NCI-H226 (cell line): ENCODE data around the gene RAB31.

Source experiments
- DNase-seq: peaks from one replicate; pipeline ENCODE4 v3.0.0-alpha.2; 2015

Gene RAB31

DNA sequence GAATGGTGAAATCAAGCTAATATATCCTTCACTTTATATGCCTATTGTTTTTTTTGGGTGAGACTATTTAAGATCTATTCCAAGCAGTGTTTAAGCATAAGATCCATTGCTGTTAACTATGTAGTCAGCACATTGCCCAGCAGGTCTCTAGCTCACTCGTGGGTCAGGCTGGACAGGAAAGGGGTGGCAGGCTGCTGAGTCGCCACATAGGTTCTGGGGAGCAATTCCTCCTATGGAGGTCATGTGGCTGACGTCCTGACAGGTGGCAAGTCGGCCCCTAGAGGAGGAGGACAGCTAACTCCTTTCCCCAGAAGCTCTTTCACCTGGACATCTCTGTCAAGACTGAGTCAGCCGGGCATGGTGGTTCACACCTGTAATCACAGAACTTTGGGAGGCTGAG lies 13.9 kb upstream of the RAB31 start:
- no peak for DNase-seq

DNA sequence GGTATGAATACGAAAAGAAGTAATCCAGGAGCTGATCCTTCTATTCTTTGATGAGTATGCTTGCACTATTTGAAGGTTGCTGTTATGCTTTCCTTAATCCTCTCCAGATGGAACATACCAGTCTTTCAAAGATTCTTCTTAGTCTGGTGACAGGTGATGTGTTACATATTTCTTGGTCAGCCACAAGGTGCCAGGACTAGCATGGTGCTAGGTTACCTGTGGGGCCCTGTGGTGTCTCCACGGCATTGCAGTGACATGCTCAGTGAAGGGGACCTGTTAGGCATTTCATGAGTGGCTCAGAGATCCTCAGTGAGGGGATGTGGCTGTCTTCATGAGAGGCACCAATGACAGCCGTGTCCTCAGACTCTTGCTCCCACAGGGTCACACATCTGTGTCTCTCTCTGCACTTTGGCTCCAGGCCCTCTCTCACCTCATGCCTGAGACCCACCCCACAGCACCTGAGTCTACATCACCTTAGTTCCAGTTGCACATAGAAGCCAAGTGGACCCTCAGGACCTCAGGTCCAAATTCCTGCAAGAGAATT lies 13.1 kb upstream of the RAB31 start:
- no peak for DNase-seq

DNA sequence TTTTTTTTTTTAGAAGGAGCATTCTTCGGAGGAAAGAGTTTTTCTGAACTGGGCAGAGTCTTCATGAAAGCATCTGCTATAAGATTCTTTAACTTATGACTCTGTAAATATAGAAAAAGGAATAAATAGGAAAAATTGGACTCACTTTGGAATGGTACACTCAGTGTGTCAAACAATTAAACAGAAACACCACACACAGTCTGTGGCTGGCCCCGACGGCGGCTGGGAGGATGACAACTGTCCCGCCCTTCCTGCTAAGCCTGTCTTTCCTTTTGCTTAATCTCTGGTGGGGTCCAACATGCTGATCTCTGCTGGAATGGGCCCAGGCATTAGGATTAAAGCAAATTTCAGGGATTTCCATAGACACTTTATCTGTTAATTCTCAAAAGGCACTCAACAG lies 12.5 kb upstream of the RAB31 start:
- DNase-seq = no peak

DNA sequence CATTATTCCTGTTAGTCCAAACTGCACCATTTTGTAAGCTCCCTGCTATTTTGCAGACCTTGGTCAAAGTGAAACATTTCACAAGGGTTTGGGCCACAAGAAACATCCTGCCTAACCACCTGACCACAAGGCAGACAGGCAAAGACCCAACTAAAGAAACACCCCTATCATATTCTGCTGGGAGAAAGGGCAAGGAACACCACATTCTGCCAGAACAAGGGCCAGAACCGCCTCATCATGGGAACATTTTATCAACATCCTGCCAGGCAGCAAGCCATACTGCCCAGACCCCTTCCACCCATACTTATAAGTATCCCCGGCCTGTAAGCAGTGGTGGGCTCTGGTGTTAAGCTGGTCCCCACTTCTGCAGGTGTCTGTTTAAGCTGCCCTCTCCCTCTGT lies 12.0 kb upstream of the RAB31 start:
- DNase-seq = no peak

DNA sequence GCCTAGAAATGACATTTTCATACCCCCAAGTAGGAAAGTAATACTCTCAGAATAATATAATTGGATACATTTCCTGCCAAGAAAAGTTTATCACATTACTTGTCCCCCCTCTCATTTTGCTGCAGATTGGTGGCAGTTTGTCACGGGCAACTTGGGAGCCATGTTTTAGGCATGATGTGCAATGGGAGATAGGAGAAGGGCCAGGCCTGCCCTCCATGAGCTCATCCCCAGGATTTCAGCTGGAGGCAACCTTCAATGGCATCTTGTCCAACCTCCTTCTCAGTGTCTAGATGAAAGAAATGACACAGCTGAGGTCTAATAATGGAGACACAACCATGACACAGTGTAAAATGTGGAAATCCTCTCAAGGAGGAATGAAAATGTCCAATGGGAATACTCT lies 11.4 kb upstream of the RAB31 start:
- no peak for DNase-seq

DNA sequence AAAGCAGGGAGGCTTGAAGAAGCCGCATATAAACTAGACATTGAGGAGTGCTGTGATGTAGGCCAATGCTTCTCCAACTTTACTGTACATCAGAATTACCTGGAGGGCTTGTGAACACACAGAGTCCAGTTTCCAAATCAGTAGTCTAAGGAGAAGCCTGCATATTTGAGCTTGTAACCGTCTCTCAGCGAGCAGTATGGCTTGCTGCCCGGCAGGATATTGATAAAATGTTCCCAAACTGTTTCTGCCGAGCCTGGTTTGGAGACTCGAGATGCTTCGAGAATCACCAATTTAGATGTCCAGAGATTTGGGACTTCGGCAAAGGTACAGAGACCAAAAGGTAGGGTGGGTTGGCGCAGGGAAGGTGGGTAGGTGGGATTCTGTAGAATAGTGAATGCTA lies 11.0 kb upstream of the RAB31 start:
- no peak for DNase-seq

DNA sequence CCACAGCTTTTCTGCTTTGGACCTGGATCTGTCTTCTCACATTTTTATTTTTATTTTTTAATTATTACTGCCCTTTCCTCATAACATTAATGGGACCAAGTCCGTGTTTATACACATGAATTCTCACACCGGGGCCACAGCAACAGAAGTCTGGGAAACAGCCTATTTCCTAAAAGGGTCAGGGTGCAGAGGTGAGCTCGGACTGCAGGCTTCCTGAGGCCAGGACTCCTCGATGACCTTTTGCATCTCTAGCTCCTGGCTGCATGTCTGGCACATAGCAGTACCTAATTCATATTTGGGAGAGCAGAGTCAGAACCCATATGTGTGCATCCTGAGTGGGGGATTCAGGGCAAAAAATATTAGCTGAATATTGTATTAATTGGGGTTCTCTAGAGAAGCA lies 9.6 kb upstream of the RAB31 start:
- no peak for DNase-seq

DNA sequence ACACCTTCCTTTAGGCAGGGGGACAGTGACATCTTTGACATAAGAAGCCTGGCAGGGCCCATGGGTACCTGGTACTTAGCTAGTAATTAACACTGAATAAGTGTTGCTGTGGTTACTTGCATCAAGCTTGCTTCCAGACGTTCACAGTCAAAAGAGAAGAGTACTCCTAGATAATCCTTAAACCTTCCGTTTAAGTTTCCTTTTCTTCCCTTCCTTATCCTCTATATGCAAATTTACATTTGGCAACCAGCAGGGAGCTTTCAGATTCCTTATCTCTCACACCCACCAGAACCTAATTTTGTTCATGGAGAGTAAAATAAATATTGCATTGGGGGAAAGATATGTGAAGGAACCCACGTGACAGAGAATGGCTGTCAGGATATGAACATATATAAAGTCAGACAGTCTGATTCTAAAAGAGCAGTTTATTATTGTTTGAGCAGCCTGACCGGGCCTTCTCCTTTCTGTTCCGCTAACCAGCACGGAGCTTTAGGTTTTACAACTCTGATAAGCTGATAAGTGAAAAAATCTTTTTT lies 7.8 kb upstream of the RAB31 start:
- no peak for DNase-seq

DNA sequence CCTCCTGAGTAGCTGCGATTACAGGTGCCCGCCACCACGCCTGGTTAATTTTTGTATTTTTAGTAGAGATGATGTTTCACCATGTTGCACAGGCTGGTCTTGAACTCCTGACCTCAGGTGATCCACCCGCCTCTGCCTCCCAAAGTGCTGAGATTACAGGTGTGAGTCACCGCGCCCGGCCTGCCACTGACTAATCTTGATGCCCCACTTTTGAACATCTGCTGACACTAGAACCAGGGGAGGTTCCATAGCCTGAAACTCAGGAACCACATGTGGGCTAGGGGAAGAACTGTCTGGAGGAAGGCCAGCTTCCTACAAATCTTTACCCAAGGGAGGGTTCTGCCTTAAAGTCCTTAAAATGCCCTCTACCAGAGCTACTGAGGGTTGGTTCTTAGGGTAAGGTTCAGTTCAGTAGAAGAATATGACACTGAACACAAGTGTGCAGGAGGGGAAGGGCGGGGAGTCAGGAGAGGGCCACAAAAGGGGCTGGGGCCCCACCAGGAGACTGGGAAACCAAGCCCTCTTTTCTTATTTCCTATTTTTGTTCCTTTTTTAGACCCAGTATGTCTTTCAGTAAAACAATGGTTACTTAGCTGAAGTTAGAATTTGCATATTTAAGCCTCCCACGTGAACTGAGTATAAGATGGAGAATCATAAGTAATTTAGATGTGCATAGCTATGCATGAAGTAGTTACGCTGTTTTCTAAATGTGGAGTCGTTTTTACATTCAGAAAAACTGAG lies 6.3 kb upstream of the RAB31 start:
- DNase-seq = peak; percentile 23

DNA sequence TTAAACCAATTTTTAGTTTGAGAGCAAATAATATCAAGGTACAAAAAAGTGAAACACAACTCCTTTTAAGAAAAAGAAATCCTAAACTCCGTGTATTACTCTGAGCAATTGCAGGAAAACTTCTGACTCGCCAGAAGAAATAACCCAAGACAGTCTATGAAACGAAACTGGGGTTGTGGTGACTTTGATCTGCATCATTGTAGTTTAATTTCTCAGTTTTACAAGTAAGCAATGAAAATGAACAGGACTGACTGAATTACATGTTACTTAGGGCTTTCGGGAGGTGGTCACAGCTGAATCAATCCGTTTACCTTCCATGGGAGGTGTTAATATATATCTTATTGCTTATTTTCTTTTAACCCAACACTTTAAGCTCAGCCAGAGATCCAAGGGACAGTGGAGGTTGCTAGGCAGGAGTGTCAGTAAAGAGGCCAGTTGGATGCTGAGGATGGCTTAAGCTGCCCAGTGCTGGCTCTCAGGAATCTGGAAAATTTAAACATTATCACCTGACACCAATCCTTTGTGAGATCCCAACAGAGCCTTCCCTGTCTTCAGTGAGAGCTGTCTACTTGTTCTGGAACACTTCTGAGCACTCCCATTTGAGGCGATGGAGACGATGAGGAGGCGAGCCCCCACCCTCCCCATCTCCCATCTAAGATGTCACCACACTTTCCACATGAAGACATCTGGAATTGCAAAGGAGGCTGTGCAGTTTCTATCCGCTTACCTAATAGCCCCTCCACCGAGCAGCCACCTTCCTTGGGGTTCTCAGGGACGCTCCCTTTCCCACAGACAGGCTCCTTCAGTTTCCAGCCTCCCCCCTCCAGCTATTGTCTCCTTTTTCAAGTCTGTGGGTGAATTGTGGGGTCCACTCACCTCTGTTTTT lies 3.6 kb upstream of the RAB31 start:
- DNase-seq = no peak

DNA sequence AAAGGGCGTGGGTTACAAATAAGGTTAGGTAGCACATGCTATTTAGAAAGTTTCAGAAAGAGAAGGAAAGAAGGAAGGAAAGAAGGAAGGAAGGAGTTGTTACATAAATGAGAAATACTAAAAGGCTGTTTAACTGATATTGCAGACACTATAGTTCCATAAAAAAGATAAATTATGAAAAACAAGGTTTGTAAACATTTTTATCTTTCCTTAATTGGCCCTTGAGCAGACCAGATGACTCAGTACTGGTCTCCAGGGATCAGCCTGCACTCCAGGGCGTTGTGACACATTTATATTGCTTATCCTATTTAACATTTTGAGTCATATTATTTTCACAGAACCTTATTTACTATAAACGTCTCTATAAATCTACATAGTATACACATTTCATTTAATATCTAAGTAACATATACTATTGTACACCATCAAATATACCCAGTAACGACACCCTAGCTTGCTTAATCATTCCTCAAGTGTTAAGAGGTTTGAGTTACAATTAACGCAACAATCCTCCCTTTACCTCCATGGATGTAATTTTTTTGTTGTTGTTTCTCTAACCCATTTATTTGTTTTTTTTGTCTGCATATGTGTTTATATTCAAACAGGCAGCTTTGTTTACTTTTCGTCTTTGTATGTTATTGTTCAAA lies 2.8 kb upstream of the RAB31 start:
- DNase-seq = no peak

DNA sequence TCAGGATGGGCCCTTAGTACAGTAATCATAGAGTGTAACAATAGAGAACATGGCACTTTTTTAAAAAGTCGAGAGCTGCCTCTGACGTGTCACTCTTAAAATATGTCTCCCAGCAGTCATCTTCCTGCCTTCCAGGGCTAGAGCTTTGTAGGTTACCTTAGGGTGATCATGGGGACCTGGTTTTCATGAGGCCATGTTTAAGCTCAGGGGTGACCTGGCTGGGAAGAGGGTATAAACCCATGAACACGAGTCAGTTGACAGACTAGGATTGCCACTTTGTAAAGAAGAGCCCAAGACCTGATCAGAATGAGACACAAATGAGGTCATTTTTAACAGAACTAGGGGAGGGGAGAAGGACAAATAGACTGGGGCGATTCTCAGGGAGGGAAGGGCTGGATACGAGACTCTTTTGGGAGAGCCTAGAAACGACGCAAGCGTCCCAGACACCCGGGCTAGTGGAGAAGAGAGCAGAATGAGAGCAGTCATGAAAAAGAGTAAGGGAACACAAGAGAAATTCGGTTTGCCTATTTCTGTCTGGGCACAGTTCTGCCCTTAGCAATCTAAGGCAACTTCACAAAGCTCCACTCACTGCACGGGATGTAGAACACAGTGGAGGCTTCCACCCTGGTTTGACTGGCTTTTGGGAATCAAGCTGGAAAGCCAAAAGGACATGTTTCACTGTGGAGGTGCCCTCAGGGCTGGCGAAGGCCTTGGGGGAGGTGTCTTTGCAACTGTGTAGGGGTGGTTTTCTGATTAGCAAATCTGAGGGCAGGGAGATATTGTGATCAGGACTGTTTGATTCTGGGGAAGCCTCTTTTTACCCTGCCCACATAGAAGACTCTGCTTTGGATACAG lies 1.8 kb upstream of the RAB31 start:
- no peak for DNase-seq

DNA sequence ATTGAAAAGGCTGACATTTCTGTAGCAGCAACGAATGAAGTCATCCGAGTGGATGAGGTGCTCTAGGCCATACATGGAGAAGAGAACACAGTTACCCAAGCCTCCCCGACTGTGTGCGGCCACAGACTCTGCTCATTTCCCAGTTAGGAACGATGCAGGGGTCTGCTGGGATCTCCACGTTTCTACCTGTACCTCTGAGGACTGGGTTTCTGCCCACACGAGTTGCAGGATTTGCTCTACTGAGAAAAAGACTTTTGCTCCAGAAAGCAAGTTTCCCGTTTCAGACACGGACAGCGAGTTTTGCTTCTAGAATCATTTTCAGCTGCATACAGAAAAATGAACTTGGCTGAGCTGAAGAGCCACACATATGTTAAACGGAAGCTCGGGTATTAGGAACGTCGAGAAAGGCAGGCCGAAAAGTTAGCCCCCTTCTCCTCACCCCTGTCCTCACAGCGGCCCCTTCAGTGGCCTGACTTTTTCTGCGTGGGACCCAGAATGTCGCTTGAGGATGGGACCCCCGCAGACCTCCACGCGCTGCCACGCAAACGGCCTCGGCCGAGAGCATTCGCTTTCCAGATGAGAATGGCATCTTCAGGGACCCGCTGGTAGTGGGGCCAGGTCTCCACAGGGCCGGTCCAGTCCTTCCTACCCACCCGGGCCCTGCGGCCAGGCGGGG lies 582 bp upstream of the RAB31 start:
- DNase-seq = no peak

DNA sequence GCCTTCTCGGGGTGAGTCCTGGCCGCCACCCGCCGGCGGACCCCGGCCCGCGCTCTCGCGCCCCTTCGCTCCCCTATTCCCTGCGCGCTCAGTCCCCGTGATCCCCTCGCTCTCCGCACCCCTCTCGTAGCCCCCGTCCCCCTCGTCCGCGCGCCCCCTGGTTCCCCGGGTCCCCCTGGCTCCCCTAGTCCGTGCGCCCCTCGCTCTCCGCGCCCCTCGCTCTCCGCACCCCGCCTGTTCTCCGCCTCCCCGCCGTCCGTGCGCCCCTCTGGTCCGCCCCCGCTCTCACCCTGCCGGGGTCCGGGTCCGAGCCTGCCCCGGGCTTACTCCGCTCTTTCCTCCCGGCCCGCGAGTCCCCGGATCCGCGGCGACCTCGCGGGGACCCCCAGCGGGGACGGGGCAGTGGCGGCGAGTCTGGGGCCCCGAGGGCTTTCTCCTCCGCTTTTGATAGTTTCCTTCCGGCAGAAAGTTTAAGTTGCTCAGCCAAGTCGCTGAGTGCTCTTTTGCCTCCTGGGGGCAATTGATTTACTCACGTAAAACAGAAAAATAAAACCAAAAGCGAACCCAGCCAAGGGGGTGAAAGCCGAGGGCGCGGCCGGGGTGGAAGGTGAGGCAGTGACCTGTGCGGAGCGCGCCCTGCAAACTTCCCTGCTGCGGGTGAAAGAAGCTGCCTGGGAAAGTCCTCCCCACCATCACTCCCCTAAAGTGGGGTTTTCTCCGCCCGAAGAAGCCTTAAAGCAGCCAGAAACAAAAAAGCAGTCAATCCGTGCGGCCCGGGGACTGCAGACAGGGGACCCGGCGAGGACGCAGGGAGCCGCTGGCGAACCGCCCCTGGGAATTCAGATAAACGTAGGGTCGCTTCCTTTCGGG lies 568 bp downstream of the RAB31 start:
- no peak for DNase-seq

DNA sequence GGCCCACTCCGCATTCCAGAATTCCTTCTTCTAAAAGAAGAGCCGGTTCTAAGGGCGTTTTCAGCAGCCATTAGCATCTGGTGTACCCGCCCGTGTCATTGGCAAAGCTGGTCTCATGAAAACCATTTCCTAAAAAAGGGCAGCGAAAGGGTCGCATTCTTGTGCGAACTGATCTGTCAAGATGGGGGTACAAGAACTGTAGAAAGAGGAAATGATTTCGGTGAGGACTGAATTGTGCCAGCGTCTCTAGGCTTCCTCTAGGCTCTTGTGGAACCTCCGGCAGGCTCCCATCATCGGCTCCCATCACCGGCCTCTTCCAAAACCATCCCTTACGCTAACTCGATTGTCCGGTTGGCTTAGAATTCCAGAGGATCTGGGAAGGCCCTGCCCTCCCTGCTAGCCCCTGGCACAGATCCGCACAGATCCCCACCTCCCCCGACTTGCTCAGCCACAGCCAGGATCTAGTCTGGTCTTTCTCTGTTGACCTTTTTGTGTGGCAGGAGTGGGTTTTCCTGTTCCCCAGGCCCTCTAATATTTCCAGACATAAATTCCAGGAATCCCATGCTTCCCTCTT lies 1.3 kb downstream of the RAB31 start:
- no peak for DNase-seq

DNA sequence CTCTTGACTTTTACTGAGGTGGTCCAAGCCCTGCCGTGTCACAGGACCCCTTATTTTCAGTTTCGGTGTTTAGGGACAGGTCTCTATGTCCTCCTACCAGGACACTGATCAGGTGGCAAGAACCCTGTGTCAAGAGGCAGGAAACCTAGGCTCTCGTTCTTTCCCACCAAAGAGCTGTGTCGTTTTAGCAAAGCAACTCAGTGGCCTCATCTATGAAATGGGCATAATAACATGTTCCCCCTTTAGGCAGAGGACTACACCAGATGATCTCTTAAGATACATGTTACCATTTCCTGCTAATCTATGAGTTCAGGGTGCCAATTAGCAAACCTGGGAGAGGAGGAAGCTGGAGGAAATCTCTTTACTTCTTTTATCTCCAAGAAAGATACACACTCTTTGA lies 1.9 kb downstream of the RAB31 start:
- DNase-seq = no peak

DNA sequence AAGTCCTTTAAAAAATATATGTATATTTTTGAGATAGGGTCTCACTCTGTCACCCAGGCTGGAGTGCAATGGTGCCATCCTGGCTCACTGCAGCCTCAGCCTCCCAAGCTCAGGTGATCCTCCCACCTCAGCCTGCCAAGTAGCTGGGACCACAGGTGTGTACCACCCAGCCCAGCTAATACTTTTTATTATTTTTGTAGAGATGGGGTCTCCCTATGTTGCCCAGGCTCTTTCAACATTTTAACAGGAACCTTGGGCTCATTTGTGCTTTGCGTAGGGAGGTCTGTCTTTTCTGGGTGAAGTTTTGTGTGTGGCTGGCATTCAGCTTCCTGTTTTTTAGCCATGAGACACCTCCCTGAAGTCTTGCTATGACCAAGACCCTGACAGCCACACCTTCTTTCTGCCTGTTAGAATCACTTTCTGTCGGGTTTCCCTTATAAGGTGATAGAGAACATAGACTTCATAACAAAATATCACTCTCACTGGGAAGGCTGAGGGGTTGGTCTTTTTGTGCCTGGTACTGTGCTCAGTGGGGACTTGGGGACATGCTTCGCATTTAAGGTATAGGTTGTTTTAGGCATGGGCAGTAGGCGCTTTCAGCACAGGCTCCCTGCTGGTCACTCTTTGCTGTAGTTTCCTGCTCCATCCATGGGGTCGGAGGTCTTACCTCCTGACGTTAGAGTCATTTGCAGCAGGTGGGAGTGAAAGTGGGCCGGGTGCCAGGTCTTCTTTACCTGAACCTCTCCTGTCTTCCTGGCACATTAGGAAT lies 3.4 kb downstream of the RAB31 start:
- no peak for DNase-seq

DNA sequence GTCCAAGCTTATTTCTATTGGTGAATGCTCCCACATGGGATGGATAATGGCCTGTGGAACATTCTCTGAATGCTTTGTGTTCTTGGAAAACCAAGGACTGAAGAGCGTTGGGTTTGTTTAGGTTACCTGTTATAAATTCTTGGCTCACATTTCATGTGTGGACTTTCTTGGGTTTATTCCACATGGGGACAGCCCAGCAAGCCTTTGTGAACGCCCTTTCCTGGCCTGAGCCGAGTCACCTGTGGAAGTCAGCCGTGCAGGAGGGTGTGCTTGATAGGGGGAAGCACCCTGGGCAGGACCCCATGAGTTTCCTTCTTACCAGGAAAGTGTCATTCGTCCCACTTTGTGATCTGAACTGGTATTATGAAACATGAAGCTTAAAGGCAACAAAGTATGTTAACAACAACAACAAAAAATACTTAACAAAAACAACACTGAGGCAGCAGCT lies 4.1 kb downstream of the RAB31 start:
- no peak for DNase-seq

DNA sequence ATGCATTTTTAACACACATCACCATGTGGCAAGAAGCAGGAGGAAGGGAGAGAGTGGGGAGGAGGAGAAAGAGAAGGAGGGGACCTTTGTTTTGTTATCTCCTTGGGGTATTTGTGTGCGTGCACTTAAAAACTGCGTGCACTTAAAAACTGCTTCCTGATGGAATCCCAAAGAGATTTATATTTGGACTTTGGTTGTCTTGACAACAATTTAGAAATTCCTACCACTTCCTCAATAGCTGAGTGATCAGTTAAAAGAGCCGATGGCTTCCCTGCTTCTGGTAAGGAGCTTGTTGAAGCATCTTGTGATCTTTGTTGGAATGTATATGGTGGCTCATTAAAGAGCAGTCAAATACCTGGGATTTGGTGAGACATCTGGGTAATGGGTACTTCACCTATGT lies 4.5 kb downstream of the RAB31 start:
- DNase-seq = no peak
